ENCODE measurements around the gene ZNF804B.

- TF ChIP-seq ZNF609 (CRISPR knock-in tag; IDR thresholded peaks at IDR 0.05; ENCODE audit: borderline replicate concordance) (no peak), FOXP1 (CRISPR knock-in tag; IDR thresholded peaks at IDR 0.05) (no peak), CTCF (IDR thresholded peaks at IDR 0.05 in 2 of 3, conservative IDR thresholded peaks at IDR 0.05 in 1 of 3; ENCODE audit: insufficient read depth in 2 of 3, low read depth in 1 of 3, low read length in 3 of 3) (no peak), NR2C2 (CRISPR knock-in tag; IDR thresholded peaks at IDR 0.05) (no peak), NR2C2 (tag; IDR thresholded peaks at IDR 0.05) (no peak), NFRKB (IDR thresholded peaks at IDR 0.05; ENCODE audit: low read depth) (no peak), ESRRA (IDR thresholded peaks at IDR 0.05; ENCODE audit: borderline replicate concordance, low read depth) (no peak), C11orf30 (IDR thresholded peaks at IDR 0.05; ENCODE audit: low read depth) (no peak), PHB (CRISPR knock-in tag; IDR thresholded peaks at IDR 0.05) (no peak), NFIC (IDR thresholded peaks at IDR 0.05) (no peak), TBL1XR1 (IDR thresholded peaks at IDR 0.05; ENCODE audit: low read length in 2 of 2) (no peak), JUN (IDR thresholded peaks at IDR 0.05; ENCODE audit: borderline replicate concordance, low read depth, low read length) (no peak), JUN (CRISPR knock-in tag; IDR thresholded peaks at IDR 0.05; ENCODE audit: borderline replicate concordance) (no peak), REST (IDR thresholded peaks at IDR 0.05; ENCODE audit: borderline replicate concordance) (no peak), REST (CRISPR knock-in tag; IDR thresholded peaks at IDR 0.05; ENCODE audit: low read depth) (no peak), TARDBP (IDR thresholded peaks at IDR 0.05) (no peak), RNF219 (CRISPR knock-in tag; IDR thresholded peaks at IDR 0.05) (no peak)
Observed at GRCh38 chr7:88912852-88913251, 153.4 kb downstream of the ZNF804B start.

All from K562 (cell line).